ENCODE data around the gene SEPTIN8.

GRCh38 chr5:132754947-132755346 lies 22.1 kb downstream of the SEPTIN8 start:
- TF ChIP-seq, protein P1, sequence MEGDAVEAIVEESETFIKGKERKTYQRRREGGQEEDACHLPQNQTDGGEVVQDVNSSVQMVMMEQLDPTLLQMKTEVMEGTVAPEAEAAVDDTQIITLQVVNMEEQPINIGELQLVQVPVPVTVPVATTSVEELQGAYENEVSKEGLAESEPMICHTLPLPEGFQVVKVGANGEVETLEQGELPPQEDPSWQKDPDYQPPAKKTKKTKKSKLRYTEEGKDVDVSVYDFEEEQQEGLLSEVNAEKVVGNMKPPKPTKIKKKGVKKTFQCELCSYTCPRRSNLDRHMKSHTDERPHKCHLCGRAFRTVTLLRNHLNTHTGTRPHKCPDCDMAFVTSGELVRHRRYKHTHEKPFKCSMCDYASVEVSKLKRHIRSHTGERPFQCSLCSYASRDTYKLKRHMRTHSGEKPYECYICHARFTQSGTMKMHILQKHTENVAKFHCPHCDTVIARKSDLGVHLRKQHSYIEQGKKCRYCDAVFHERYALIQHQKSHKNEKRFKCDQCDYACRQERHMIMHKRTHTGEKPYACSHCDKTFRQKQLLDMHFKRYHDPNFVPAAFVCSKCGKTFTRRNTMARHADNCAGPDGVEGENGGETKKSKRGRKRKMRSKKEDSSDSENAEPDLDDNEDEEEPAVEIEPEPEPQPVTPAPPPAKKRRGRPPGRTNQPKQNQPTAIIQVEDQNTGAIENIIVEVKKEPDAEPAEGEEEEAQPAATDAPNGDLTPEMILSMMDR (IDR thresholded peaks at IDR 0.05), result no peak
- no peak for TF ChIP-seq EZH2 (IDR thresholded peaks at IDR 0.05; ENCODE audit: borderline replicate concordance, insufficient read depth, low read depth, low read length, poor library complexity, severe bottlenecking)
